ENCODE results near the gene PLD4.

PLD4 gene

DNA sequence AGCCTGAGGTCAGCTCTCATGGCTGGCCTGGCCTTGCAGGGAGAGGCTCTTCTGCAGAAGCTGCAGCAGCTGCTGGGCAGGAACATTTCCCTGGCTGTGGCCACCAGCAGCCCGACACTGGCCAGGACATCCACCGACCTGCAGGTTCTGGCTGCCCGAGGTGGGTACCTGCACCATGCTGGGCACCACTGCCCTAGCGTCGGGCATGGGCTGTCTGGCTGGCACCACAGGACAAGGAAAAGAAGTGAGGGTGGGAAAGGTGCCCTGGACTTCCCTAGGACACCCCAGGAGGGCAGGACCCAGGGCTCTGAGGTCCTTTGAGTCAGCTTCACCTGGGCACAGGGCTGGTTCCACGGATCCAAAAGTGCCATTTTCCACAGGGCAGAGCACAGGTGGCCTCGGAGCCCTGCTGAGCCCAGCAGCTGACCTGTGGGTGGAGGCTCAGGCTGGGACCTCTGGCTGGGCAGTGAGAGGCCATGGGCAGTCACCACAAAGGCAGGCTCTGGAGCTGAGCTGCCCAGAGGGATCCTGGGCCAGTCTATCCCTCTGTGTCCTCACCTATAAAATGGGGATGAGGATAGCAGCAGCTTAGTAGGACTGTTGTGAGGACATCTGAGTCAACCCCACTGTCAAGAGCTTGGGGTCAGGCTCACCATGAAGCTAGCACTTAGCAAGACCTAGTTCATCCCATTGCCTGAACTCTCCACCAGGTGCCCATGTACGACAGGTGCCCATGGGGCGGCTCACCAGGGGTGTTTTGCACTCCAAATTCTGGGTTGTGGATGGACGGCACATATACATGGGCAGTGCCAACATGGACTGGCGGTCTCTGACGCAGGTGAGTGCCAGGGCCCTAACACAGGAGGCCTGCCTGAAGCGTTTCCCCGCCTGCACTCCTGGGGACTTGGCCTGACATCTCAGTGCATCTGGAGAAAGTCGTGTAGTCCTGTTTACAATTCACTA lies 4.9 kb downstream of the PLD4 start:
- no peak for DNase-seq

DNA sequence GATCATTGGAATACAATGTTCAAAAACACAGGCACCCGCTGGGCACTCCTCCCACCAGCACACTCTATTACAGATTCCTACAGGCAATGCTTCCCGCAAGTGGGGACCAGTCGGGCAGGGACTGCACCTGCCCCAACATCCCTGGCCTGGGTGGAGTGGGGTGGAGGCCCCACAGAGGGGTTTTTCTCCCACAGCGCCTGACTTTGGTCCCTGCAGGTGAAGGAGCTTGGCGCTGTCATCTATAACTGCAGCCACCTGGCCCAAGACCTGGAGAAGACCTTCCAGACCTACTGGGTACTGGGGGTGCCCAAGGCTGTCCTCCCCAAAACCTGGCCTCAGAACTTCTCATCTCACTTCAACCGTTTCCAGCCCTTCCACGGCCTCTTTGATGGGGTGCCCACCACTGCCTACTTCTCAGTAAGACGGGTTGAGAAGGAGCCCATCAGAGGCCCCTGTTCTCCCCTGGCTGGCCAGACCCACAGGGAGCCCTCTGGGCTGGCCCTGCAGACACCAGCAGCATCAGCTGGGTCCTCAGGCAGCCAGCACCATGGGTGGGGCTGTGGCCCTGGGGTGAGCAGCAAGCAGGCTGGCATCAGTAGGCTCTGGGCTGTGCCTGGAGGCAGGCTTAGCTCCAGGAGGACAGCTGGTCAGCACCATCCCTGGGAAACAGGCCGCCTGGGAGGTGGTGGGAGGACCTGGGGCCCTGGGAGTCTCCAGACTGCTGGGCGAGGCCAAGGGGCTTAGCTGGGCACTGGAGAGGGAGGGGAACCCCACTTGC lies 6.0 kb downstream of the PLD4 start:
- DNase-seq: no peak

DNA sequence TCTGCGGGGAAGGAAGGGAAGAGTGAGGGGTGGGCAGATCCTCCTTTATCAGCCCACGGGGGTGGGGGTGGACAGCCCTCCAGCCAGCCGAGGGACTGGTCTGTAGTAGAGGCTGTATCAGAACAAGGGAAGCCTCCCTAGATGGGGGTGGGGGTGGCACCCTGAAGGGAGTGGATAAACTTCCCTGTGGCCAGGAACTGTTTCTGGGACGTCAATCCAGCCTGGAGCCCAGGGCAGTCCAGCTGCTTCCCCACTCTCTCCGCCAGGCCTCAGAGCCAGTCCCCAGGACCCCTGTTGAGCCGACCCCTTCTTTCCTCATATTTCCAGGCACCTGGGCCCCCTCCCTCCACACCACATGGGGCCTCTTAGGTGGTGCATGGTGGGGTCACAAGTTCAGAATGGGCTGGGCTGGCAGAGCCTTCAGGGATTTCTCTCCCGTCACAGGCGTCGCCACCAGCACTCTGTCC lies 6.7 kb downstream of the PLD4 start:
- DNase-seq: no peak

DNA sequence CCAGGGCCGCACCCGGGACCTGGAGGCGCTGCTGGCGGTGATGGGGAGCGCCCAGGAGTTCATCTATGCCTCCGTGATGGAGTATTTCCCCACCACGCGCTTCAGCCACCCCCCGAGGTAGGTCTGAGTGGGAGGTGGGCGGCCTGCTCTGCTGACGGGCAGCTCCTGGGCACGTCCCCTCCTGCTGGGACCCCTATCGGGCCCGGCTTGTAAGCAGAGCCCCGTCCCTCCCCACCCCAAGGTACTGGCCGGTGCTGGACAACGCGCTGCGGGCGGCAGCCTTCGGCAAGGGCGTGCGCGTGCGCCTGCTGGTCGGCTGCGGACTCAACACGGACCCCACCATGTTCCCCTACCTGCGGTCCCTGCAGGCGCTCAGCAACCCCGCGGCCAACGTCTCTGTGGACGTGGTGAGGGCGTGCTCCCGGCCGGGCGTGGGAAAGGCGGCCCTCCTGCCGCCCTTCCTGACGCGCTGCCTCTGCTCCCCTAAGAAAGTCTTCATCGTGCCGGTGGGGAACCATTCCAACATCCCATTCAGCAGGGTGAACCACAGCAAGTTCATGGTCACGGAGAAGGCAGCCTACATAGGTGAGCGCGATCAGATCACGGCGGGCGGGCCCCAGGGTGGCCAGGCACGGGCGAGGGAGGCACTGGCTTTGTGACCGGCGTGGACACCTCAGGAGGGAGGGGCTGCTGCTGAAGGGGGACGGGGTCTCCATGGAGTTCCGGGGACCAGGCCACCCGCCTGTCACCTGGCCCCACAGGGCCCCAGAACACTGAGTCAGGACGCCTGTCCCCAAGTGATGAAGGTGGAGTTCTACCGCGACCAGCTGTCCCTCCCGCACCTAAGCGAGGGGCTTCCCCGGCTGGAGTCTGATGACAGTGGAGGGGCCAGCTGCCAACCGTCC lies 7.3 kb downstream of the PLD4 start:
- no peak for DNase-seq

DNA sequence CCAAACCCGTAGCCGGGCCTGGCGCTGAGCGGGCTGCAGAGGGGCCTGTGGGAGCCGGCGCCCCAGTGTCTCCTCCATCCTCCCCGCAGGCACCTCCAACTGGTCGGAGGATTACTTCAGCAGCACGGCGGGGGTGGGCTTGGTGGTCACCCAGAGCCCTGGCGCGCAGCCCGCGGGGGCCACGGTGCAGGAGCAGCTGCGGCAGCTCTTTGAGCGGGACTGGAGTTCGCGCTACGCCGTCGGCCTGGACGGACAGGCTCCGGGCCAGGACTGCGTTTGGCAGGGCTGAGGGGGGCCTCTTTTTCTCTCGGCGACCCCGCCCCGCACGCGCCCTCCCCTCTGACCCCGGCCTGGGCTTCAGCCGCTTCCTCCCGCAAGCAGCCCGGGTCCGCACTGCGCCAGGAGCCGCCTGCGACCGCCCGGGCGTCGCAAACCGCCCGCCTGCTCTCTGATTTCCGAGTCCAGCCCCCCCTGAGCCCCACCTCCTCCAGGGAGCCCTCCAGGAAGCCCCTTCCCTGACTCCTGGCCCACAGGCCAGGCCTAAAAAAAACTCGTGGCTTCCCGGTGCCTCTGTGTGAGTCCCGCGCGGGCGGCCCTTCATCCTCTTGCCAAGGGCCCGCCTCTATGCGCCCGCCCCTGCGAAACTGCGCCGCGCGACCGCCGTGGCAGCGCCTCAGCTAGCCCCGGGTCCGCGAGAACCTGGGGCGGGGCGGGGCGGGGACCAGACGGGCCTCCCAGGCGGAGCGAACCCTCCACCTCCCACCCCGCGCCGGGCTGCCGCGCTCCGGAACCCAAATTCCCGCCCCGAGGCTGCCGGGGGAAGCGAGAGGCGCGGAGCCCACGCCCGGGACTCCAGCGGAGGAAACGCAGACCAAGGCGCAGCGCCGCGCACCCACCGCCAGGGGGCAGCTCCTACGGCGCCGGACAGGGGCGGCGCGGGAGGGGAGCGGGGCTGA lies 8.3 kb downstream of the PLD4 start:
- DNase-seq: peak; percentile 70

DNA sequence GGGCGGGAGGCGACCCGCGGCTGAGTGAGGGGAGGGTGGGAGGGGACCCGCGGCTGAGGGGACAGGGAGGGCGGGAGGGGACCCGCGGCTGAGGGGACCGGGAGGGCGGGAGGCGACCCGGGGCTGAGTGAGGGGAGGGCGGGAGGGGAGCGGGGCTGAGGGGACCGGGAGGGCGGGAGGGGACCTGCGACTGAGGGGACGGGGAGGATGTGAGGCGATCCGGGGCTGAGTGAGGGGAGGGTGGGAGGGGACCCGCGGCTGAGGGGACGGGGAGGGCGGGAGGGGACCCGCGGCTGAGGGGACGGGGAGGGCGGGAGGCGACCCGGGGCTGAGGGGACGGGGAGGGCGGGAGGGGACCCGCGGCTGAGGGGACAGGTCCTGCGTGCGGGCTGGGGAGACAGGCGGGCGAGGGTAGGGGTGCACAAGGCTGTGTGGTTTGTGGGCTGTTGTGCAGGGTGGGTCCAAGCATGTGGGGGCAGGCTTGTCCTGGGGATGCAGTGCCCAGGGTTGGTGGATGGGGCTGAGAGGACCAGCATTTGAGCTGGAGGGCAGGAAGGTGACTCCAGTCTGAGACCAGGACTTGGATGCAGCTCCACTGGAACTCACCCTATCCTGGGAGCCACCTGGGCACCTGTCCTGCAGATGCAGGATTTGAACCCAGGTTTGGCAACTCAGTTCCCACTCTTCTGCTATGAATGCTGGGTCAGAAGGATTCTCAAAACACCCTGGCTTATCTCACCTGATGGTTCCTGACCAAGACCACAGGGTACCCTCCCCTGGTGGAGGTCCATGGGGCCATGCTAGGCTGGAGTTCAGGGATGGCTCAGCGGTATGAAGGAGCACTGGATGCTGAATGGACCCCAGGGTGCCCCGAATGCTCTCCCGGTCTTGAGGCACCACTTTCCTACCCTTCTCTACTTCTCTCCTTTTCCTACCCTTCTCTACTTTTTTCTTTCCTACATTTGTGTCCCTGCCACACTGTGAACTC lies 9.4 kb downstream of the PLD4 start:
- DNase-seq: no peak

DNA sequence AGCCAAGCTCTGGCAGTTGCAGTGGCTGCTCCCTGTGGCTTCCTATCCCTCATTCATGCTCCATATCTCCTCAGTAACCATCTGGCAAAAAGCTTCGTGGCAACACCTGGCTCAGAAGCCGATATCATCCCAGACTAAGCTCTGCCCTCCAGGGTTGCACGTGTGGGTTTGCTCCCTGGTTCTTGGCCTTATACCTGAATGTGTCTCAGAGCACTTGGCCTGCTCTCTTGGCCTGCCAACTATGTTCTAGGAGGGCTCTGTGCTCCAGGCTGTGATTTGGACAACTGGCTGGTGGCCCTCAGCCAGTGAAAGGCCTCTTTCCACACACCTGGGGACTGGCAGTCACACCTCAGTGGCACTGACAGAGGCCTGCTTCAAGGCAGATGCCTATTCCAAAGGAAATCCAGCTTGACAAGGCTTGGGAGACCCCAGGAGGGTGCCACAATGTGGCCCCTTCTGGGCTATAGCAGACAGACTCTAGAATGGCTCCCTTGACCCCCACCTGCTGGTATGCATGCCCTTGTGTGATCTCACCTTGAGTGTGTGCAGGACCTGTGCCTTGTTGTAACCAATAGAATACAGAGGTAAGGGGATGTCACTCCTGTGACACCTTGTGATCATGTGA lies 10.5 kb downstream of the PLD4 start:
- DNase-seq: no peak

DNA sequence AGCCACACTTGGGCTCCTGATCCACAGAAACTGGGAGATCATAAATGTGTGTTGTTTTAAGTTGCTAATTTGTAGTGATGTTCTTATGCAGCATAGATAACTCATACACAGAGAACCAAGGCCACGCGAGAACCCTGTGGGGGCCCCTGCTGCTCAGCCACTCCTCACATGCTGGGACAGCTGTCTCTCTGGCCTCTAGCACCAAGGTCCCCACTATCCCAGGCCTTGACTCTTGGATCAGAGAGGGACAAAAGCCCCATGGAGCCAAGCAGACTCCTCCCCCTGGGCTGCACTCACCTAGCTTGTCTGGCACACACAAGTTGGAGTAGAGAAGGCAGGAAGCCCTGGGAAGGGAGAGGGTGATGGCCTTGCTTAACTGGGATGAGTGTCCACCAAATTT lies 11.3 kb downstream of the PLD4 start:
- DNase-seq: no peak

DNA sequence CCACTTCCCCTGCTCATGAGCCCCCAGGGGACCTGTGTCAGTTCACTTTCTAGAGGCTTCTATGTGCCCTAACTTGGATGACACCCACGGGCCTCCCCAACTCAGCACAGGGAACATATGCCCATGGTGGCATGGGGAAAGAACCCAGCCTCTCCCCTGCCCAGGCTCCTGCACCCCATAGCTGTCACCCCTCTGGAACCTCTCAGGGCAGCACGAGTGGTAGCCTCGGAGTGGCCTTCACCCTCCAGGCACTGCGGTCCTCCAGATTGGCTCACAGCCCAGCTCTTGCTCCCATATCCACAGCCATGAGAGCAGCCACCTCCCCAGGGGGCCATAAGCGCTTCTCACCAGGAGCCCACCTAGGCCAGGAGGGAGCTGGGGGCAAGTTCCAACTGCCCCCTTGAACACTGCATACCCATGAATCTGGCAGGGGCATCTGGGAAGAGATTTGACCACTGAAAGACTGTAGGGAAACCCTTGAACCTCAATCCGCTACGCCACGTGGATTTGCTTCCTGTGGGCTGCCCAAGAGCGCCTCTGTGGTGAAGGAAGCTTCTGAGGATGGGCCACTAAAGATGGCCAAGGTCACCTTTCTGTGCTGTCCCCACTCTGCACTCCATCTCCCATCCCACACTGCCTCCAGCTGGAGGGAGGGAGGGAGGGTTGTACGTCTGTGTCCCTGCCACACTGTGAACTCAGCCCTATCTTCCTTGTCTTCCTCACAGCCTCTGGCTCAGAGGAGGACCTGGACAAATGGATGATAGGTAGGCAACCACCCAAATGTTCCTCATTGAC lies 11.9 kb downstream of the PLD4 start:
- no peak for DNase-seq

DNA sequence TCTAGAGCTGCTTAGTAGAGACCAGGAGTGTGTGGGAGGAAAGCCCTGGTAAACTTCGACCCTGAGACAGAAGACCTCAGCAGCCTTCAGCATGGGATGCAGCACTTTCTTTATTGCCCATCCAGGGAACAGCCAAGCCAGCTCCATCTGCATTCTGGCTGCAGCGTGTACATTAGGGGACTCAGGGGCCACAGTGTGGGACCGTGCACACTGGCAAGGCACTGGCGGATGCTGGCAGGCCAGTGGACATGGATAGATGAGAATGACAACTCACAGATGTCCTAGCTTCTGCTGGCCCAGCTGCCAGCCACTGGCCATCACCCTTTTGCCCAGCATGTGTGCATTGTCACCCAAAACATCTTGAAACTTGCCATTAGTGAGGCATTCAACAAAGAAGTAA lies 12.5 kb downstream of the PLD4 start:
- DNase-seq: no peak

DNA sequence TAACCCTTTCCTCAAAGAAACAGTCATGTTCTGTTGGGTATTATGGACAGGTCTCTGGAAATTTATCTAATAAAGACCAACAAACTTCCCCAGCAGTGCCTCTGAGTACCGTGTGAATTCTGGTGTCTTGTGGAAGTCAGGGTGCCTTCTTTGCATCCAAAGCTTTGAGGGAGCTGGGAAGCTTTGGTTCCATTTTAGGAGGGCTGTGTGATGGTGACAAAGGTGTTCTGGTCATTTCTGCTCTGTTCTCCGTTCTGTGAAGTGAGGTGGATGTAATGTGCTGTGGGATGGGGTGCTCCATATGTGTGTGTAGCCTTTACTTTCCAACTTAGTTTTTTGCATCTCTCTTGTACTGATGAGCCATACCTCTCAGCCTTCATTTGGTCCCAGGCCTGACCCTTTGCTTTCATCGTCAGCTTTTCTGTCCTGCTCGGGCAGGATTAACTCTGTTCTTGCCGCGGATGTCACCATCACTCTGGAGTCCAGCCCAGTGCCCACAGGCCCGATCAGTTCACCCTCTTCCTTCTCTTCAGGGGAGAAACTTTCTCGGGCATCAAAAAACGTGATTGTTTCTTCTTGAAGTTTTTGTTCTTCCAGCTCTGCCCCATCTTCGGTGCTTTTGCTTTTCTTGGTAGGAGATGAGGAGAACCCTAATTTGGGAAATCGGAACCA lies 13.2 kb downstream of the PLD4 start:
- no peak for DNase-seq

DNA sequence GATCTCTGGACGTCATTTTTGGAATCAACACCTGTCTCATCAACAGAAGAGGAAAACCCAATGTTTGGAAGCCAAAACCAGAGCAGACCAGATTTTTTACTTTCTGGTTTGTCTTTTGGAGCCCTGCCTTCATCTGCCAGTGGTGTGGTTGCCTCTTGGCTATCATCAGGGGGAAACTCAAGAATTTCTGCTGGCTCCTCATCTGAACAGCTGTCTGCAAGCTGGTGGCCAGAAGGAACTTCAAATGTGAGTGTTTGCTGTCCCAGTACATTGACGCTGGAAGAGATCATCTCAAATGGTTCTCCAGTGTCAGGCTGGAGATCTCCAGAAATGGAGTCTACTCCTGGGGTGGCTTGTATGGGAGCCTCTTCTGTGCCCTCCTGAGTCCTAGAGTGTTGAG lies 13.8 kb downstream of the PLD4 start:
- no peak for DNase-seq

DNA sequence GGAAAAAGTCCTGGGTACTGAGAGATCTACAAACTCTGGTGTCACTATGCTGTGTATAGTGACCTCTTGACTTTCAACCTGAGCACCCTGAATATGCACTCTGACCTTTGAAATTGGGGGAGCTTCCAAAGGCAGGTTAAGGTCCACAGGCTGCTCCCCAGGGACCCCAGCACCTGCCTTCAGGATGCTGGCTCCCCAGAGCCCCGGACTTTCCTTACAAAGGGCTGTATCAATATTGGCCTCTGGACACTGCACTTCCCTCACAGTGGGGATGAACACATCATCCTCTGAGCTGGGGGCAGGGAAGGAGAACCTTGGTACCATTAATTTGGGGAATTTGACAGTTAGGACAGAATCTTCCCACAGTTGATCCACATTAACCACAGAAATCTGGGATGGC lies 14.3 kb downstream of the PLD4 start:
- DNase-seq: no peak

DNA sequence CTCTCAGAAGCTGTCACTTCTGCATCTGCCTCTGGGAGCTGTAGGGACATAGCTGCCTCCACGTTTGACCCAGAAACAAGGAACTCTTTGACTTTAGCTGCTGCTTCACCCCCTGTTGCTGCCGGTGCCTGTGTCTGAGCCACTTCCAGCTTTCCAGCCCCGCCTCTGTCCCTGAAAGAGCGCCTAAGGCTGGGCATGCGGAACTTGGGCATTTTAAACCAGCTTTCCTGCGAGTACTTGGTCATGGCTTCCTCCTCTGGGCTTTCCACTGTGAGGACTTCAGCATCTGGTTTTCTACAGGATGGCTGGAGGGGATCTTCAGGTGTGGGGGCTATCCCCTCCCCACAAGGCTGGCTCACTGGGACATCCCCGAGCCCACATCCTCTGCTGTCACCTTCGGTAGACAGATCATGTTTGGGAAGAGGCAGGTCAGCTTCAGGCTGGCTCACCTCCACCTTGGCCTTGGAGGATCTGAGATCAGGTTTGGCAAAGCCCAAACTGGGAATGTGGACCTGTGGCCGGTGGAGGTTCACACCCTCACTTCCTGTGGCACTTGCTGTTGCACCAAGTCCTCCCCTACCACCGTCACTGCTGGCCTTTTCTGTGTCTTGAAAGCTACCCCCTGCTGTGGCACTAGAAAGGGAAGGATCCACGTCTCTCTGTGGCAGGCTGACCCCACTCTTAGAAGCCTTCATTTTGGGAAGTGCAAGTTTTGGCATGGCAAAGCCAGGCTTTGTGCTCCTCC lies 15.2 kb downstream of the PLD4 start:
- no peak for DNase-seq

DNA sequence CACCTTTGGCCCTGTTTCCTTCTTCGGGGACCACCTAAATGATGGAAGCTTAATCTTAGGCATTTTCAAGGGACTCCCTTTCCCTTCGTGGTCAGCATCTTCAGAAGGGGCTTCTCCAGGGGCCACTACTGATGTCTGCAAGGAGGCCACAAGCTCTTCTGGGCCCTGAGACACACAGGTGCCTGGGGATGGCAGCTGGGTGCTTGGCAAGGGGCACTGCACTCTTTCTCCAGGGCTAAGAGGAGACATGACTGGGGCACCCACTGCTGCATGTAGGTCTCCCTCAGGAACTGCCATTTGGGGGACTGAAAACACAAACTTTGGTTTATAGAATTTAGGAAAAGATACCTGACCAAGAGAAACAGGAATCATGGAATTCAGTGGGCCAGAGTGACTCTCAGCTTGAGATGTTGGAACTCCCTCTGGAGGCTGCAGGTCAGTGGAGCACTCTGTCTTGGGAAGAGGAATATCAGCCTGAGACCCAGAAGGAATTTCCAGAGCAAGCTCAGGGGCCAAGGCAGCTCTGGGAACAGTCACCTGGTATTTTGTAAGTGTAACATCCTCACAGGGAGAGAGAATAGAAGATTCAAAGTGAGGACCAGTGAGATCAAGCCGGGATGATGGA lies 16.0 kb downstream of the PLD4 start:
- DNase-seq: no peak

DNA sequence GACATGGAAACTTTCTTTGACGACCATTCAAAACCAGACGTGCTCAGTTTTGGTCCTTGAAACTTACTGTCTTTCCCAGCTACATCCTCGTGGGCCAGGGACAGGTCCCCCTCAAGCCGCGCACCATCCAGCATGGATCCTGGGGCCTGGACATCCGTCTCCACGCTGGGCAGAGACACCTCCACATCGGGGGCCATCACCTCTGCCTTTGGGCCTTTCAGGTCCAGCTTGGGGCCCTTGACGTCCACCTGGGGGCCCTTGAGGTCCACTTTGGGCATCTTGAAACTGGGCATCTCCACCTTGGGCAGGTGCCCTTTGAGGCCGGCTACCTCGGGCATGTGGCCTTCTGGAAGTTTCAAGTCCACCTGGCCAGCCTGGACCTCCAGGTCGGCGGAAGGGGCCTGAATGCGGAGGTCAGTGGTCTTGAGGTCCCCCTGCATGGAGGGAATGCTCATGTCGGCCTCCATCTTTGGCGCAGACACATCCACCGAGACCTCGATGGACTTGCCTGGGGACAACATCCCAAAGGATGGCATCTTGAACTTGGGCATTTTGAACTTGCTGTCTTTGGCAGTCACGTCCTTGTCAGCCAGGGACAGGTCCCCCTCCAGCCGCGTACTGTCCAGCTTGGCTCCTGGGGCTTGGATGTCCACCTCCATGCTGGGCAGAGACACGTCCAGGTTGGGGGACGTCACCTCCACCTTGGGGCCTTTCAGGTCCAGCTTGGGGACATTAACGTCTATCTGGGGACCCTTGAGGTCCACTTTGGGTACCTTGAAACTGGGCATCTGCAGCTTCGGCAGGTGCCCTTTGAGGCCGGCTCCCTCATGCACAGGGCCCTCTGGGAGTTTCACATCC lies 17.1 kb downstream of the PLD4 start:
- DNase-seq: no peak
